WTC11 (cell line): Measurements from ENCODE around the gene CROCC2. TPM values are rescaled to one million over a fixed set of nuclear protein-coding genes. Genes with fewer than 3 reads are reported as not detected.

ENCODE experiments used
- total RNA-seq: library from RNA; stranded (reverse); gene quantifications from 3 replicates; pipeline ENCODE4 v1.2.3, GENCODE V29; 2021

The CROCC2 gene
- total RNA-seq, 1 experiment from 2014 or later = not detected

Other genes starting within 250 kb of the CROCC2 start
- not detected in 3 replicates for gene AQP12B, start 223.5 kb upstream of the CROCC2 start, total RNA-seq
- gene AQP12A, start 214.5 kb upstream of the CROCC2 start, total RNA-seq = not detected in 3 replicates
- 218 to 279 TPM (median 222 TPM) in 3 replicates for gene KIF1A, start 86.1 kb upstream of the CROCC2 start, total RNA-seq
- gene AGXT, start 37.5 kb upstream of the CROCC2 start, total RNA-seq = 0.16 to 0.37 TPM (median 0.24 TPM) in 3 replicates
- gene MAB21L4, start 10.2 kb upstream of the CROCC2 start, total RNA-seq = not detected in 3 replicates
- gene SNED1, start 92.3 kb downstream of the CROCC2 start, total RNA-seq = 2.5 to 3.2 TPM (median 2.7 TPM) in 3 replicates
- gene MTERF4, start 196.0 kb downstream of the CROCC2 start, total RNA-seq = 22.4 to 25.4 TPM (median 23.3 TPM) in 3 replicates
- gene PASK, start 243.1 kb downstream of the CROCC2 start, total RNA-seq = 64.7 to 80.9 TPM (median 72.8 TPM) in 3 replicates
- 44.0 to 49.1 TPM (median 49.0 TPM) in 3 replicates for gene PPP1R7, start 244.1 kb downstream of the CROCC2 start, total RNA-seq